ENCODE measurements around the gene ARL14.

The ARL14 gene

DNA sequence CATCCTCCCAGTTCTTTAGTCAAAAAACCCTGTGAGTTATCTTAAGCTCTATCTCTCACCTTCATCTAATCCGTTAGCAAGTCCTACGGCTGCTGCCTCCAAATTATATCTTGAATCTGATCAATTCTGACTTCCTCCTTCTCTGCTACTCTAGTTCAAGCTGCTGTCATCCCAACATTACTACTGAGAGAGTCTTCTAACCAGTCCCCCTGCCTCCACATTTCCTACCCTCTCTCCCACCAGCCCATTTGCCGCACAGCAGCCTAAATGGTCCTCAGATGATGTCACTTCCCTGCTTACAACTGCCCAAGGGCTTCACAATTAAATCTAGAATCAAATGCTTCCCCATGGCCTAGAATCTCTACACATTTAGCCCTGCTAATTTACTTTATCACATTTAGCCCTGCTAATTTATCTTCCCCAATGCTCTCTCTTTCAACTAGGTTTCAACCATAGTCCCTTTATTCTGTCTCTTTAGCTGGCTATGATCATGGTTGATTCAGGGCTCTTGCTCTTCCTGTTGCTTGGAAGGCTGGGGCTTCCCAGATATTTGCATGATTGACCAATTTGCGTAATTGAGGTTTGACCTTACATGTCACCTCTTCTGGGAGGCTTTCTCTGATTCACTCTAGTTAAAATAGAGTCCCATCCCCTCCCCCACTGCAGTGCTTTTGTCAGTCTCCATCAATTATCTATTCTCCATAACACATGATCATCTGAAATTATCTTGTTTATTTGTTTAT is 11.0 kb upstream of the ARL14 start:
- Histone ChIP-seq H3K27ac (ENCODE audit: low read depth, low read length) (no peak overlapping the region), H3K27me3 (ENCODE audit: low read length) (no peaks in the 10 kb centered on the region), H2AFZ (ENCODE audit: low read depth, low read length, severe bottlenecking) (peak overlapping the region; percentile 30), H3K9ac (ENCODE audit: low read length) (no peak overlapping the region), H3K36me3 (ENCODE audit: low read length) (no peaks in the 10 kb centered on the region), H4K20me1 (ENCODE audit: low read depth, low read length) (no peaks in the 10 kb centered on the region), H3K79me2 (ENCODE audit: insufficient read depth, low read length) (no peaks in the 10 kb centered on the region), H3K4me3 (ENCODE audit: insufficient read depth, low read length, poor library complexity, severe bottlenecking) (no peak overlapping the region), H3K9me3 (ENCODE audit: insufficient read depth, low read length) (no peaks in the 10 kb centered on the region), H3F3A (ENCODE audit: insufficient read depth) (no peaks in the 10 kb centered on the region), H3K4me2 (ENCODE audit: low read depth, low read length, poor library complexity, severe bottlenecking) (peak overlapping the region; percentile 39), H3K9me2 (replicated peaks; ENCODE audit: insufficient read depth, low read length) (no peaks in the 10 kb centered on the region)
- TF ChIP-seq, protein P1, sequence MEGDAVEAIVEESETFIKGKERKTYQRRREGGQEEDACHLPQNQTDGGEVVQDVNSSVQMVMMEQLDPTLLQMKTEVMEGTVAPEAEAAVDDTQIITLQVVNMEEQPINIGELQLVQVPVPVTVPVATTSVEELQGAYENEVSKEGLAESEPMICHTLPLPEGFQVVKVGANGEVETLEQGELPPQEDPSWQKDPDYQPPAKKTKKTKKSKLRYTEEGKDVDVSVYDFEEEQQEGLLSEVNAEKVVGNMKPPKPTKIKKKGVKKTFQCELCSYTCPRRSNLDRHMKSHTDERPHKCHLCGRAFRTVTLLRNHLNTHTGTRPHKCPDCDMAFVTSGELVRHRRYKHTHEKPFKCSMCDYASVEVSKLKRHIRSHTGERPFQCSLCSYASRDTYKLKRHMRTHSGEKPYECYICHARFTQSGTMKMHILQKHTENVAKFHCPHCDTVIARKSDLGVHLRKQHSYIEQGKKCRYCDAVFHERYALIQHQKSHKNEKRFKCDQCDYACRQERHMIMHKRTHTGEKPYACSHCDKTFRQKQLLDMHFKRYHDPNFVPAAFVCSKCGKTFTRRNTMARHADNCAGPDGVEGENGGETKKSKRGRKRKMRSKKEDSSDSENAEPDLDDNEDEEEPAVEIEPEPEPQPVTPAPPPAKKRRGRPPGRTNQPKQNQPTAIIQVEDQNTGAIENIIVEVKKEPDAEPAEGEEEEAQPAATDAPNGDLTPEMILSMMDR (IDR thresholded peaks at IDR 0.05; ENCODE audit: insufficient read depth, low read length, poor library complexity, severe bottlenecking): no peak
- TF ChIP-seq EZH2phosphoT487 (conservative IDR thresholded peaks at IDR 0.05; ENCODE audit: low read length): no peak

DNA sequence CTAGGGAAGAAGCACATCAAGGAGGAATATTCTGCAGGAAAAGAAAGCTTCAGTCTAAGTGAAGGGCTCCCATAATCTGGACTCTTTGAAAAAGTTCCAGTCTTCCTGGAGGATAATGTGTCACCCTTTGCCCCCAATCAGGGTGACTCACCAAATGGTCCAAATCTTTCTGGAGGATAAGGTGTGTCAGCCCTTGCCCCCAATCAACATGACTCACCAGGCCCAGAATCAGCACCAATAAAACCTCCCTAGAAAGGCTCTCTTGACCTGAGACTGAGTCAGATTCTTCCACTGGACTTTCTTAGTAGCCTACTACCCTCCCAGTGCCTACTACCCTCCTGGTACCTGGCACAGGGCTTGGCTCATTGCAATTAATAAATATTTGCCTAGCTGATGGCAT is 9.5 kb upstream of the ARL14 start:
- no peaks in the 10 kb centered on the region for H3K27me3 ChIP-seq (ENCODE audit: low read length)
- no peak overlapping the region for H3K9ac ChIP-seq (ENCODE audit: low read length)
- no peaks in the 10 kb centered on the region for H3F3A ChIP-seq (ENCODE audit: insufficient read depth)
- H2AFZ ChIP-seq (ENCODE audit: low read depth, low read length, severe bottlenecking): no peak overlapping the region
- no peaks in the 10 kb centered on the region for H3K9me3 ChIP-seq (ENCODE audit: insufficient read depth, low read length)
- TF ChIP-seq EZH2phosphoT487 (conservative IDR thresholded peaks at IDR 0.05; ENCODE audit: low read length): no peak
- TF ChIP-seq, protein P1 (IDR thresholded peaks at IDR 0.05; ENCODE audit: insufficient read depth, low read length, poor library complexity, severe bottlenecking): no peak
- no peaks in the 10 kb centered on the region for H4K20me1 ChIP-seq (ENCODE audit: low read depth, low read length)
- no peak overlapping the region for H3K4me3 ChIP-seq (ENCODE audit: insufficient read depth, low read length, poor library complexity, severe bottlenecking)
- no peak overlapping the region for H3K4me2 ChIP-seq (ENCODE audit: low read depth, low read length, poor library complexity, severe bottlenecking)
- H3K36me3 ChIP-seq (ENCODE audit: low read length): no peaks in the 10 kb centered on the region
- no peaks in the 10 kb centered on the region for H3K9me2 ChIP-seq (replicated peaks; ENCODE audit: insufficient read depth, low read length)
- no peaks in the 10 kb centered on the region for H3K79me2 ChIP-seq (ENCODE audit: insufficient read depth, low read length)
- H3K27ac ChIP-seq (ENCODE audit: low read depth, low read length): no peak overlapping the region

GRCh38 chr3:160668454-160668853 is 8.5 kb upstream of the ARL14 start:
- TF ChIP-seq, protein P1 (IDR thresholded peaks at IDR 0.05; ENCODE audit: insufficient read depth, low read length, poor library complexity, severe bottlenecking): no peak
- no peak for TF ChIP-seq EZH2phosphoT487 (conservative IDR thresholded peaks at IDR 0.05; ENCODE audit: low read length)
- no peak overlapping the region for H2AFZ ChIP-seq (ENCODE audit: low read depth, low read length, severe bottlenecking)

More at GRCh38 chr3:160668454-160668853, 8.5 kb upstream of the ARL14 start:
- no peak overlapping the region for H3K4me2 ChIP-seq (ENCODE audit: low read depth, low read length, poor library complexity, severe bottlenecking)
- no peaks in the 10 kb centered on the region for H3K9me3 ChIP-seq (ENCODE audit: insufficient read depth, low read length)
- no peaks in the 10 kb centered on the region for H3K9me2 ChIP-seq (replicated peaks; ENCODE audit: insufficient read depth, low read length)
- no peaks in the 10 kb centered on the region for H4K20me1 ChIP-seq (ENCODE audit: low read depth, low read length)
- no peaks in the 10 kb centered on the region for H3K36me3 ChIP-seq (ENCODE audit: low read length)
- H3K27me3 ChIP-seq (ENCODE audit: low read length): no peaks in the 10 kb centered on the region
- no peak overlapping the region for H3K9ac ChIP-seq (ENCODE audit: low read length)
- no peak overlapping the region for H3K27ac ChIP-seq (ENCODE audit: low read depth, low read length)
- no peak overlapping the region for H3K4me3 ChIP-seq (ENCODE audit: insufficient read depth, low read length, poor library complexity, severe bottlenecking)
- H3F3A ChIP-seq (ENCODE audit: insufficient read depth): no peaks in the 10 kb centered on the region
- H3K79me2 ChIP-seq (ENCODE audit: insufficient read depth, low read length): no peaks in the 10 kb centered on the region

All from SU-DHL-6 (cell line).